ENCODE data around the gene OLFM4.

DNA sequence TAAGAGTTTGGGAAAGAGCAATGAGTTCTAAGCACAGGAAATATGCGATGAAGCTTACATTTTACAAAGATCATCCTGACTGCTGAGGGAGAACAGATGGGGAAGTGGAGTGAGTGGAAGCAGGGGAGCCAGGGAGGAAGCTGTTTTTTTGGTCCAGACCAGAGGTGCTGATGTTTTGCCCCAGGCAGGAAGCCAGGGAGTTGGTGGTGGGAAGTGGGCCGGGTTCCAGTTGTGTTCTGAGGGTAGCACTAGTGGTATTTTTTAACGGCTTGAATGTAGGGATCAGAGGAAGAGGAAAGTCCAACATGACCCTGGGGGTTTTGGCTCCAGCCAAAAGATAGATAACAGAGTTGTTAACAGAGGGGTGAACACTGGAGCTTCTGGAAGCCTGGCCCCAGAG is 20.7 kb upstream of the OLFM4 start:
- TF ChIP-seq, protein P1, sequence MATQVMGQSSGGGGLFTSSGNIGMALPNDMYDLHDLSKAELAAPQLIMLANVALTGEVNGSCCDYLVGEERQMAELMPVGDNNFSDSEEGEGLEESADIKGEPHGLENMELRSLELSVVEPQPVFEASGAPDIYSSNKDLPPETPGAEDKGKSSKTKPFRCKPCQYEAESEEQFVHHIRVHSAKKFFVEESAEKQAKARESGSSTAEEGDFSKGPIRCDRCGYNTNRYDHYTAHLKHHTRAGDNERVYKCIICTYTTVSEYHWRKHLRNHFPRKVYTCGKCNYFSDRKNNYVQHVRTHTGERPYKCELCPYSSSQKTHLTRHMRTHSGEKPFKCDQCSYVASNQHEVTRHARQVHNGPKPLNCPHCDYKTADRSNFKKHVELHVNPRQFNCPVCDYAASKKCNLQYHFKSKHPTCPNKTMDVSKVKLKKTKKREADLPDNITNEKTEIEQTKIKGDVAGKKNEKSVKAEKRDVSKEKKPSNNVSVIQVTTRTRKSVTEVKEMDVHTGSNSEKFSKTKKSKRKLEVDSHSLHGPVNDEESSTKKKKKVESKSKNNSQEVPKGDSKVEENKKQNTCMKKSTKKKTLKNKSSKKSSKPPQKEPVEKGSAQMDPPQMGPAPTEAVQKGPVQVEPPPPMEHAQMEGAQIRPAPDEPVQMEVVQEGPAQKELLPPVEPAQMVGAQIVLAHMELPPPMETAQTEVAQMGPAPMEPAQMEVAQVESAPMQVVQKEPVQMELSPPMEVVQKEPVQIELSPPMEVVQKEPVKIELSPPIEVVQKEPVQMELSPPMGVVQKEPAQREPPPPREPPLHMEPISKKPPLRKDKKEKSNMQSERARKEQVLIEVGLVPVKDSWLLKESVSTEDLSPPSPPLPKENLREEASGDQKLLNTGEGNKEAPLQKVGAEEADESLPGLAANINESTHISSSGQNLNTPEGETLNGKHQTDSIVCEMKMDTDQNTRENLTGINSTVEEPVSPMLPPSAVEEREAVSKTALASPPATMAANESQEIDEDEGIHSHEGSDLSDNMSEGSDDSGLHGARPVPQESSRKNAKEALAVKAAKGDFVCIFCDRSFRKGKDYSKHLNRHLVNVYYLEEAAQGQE (IDR thresholded peaks at IDR 0.05; ENCODE audit: insufficient read depth in 1 of 2, low read depth in 2 of 2, low read length in 2 of 2), result peak; percentile 63 to 83
- TF ChIP-seq POLR2AphosphoS5 (IDR thresholded peaks at IDR 0.05; ENCODE audit: low read depth, low read length) (no peak), TAF1 (IDR thresholded peaks at IDR 0.05; ENCODE audit: borderline replicate concordance, insufficient read depth, low read length) (no peak)

Measured in PFSK-1 (cell line).